ENCODE data around the gene TSNAX.
A peak's percentile ranks its signal among the peaks of the same experiment; 100 is the strongest.
"Not testable (repeated sequence)": the region's sequence is repeated elsewhere in the genome, so short reads cannot be mapped to it uniquely, and the experiment has no call there.

TSNAX gene

GRCh38 chr1:231528172-231529029 lies at the start of gene TSNAX:
TSS of gene TSNAX (plus strand) at chr1:231528669. CDS start at chr1:231528811, 142 bp downstream.
- ATAC-seq, result peak; percentile 97
- DNase-seq, result peak; percentile 92

- DNase-seq, result no peak
- no peak for ATAC-seq
These were observed 49.7 kb upstream of the TSNAX start for GRCh38 chr1:231478811-231479210.

GRCh38 chr1:231480008-231480407 lies 48.5 kb upstream of the TSNAX start:
- ATAC-seq (no peak), DNase-seq (no peak)

- ATAC-seq, result no peak
- no peak for DNase-seq
These were observed 47.2 kb upstream of the TSNAX start for GRCh38 chr1:231481289-231481688.

- DNase-seq (no peak), ATAC-seq (no peak)
These were observed 43.3 kb upstream of the TSNAX start for GRCh38 chr1:231485029-231485784.

GRCh38 chr1:231487019-231487418 lies 41.5 kb upstream of the TSNAX start:
- ATAC-seq (no peak), DNase-seq (no peak)

GRCh38 chr1:231487910-231488309 lies 40.6 kb upstream of the TSNAX start:
- DNase-seq (no peak), ATAC-seq (no peak)

GRCh38 chr1:231493421-231494185 lies 34.9 kb upstream of the TSNAX start:
- ATAC-seq (peak; percentile 46), DNase-seq (no peak)

- no peak for DNase-seq
These were observed 33.9 kb upstream of the TSNAX start for GRCh38 chr1:231494439-231495110.

GRCh38 chr1:231497629-231498152 lies 30.8 kb upstream of the TSNAX start:
- no peak for ATAC-seq
- no peak for DNase-seq

More at GRCh38 chr1:231494439-231495110, 33.9 kb upstream of the TSNAX start:
- no peak for ATAC-seq

- DNase-seq (no peak), ATAC-seq (no peak)
These were observed 29.2 kb upstream of the TSNAX start for GRCh38 chr1:231499148-231499763.

GRCh38 chr1:231500666-231501065 lies 27.8 kb upstream of the TSNAX start:
- ATAC-seq (no peak), DNase-seq (no peak)

- DNase-seq, ATAC-seq: not testable (repeated sequence)
These were observed 25.3 kb upstream of the TSNAX start for GRCh38 chr1:231503168-231503567.

GRCh38 chr1:231507476-231508355 lies 20.8 kb upstream of the TSNAX start:
- DNase-seq (no peak), ATAC-seq (no peak)

GRCh38 chr1:231508497-231508896 lies 20.0 kb upstream of the TSNAX start:
- DNase-seq (no peak), ATAC-seq (no peak)

GRCh38 chr1:231508941-231509340 lies 19.5 kb upstream of the TSNAX start:
- ATAC-seq, result no peak
- no peak for DNase-seq

- DNase-seq, result no peak
- ATAC-seq, result peak; percentile 32
These were observed 16.2 kb upstream of the TSNAX start for GRCh38 chr1:231512147-231512698.

- DNase-seq, result no peak
- ATAC-seq, result no peak
These were observed 12.7 kb upstream of the TSNAX start for GRCh38 chr1:231515748-231516147.

- no peak for DNase-seq
- ATAC-seq, result no peak
These were observed 11.4 kb upstream of the TSNAX start for GRCh38 chr1:231517076-231517475.
